MM.1S (cell line): ENCODE data around the gene LYPD3.

Experiments used
- CTCF ChIP-seq: fragments of 300-600 bp; sonication (generic); IDR thresholded peaks from 2 replicates; pipeline ENCODE4 v1.5.1; 2016; ENCODE audit warnings: antibody characterized with exemption, low read length, mixed read lengths
- EZH2 ChIP-seq: fragments of 300-600 bp; sonication (generic); optimal IDR thresholded peaks from 2 replicates; pipeline ENCODE3; 2017; ENCODE audit warnings: low read depth, mild to moderate bottlenecking, antibody characterized with exemption, low read length, mixed read lengths

GRCh38 chr19:43468354-43469159 is 3.1 kb upstream of the LYPD3 start:
- TF ChIP-seq CTCF (no peak), EZH2 (no peak)
